K562 (cell line): Measurements from ENCODE around the gene ARHGEF40. TPM values are rescaled to one million over a fixed set of nuclear protein-coding genes. Genes with fewer than 3 reads are reported as not detected.
A peak's percentile ranks its signal among the peaks of the same experiment; 100 is the strongest.

Experiments
- ATAC-seq: fragments of 200-7000 bp; cut with Tn5 transposase; 3 replicates; pipeline ENCODE4 v1.9.1; 2020; ENCODE audit warnings: moderate library complexity
- BruUV-seq: library from RNA; stranded (reverse); fragments of 400-500 nt; replicated peaks from 2 replicates; lab custom pipeline; 2021; lab: Mats Ljungman, UMichigan
- CTCF ChIA-PET: fragments of 300-600 bp; formaldehyde crosslinking; extraction: SDS; loops from one replicate; lab custom pipeline; 2021; ENCODE audit warnings: low intra/inter-chr PET ratio; lab: Yijun Ruan, JAX
- POLR2A ChIA-PET: fragments of 300-600, 350-650 bp; sonication (Branson Sonifier 250); formaldehyde crosslinking; extraction: SDS; loops from one replicate; lab custom pipeline; 2021; ENCODE audit warnings: antibody characterized with exemption, inconsistent platforms; lab: Yijun Ruan, JAX
- DNase-seq, 4 experiments: peaks; one replicate each; pipeline versions ENCODE4 v3.0.0 to v3.0.0-alpha.2; 2011 to 2018; ENCODE audit warnings: low spot score in 3 of 4, mixed read lengths in 3 of 4; ENCODE audit errors: extremely low read depth in 1 of 4
- FAIRE-seq: peaks from 2 replicates; lab custom pipeline; 2011; peaks lifted over from hg19 to GRCh38; lab: Jason Lieb, UNC
- H2AFZ ChIP-seq: 2 replicates; pipeline ENCODE4 v1.6.0; 2011; ENCODE audit warnings: low read depth, low read length, control low read depth, inconsistent platforms
- H3K27ac ChIP-seq: fragments of 200-600 bp; 3 replicates; pipeline ENCODE4 v1.8.0; 2011; ENCODE audit warnings: low read depth, mild to moderate bottlenecking, control low read depth, inconsistent platforms, low read length, moderate library complexity, mixed read lengths; ENCODE audit errors: extremely low read depth
- H3K27me3 ChIP-seq, 2 experiments: fragments of 300-600 bp in 1 of 2; 2 replicates in 1 of 2; 3 replicates in 1 of 2; pipeline versions ENCODE4 v1.6.0 to v1.8.0; 2011; ENCODE audit warnings: inconsistent platforms in 2 of 2, low read length in 2 of 2, mild to moderate bottlenecking in 1 of 2, mixed read lengths in 1 of 2, moderate library complexity in 1 of 2; ENCODE audit not compliant: control insufficient read depth in 2 of 2, insufficient read depth in 2 of 2
- H3K36me3 ChIP-seq: fragments of 300-600 bp; 3 replicates; pipeline ENCODE4 v1.8.0; 2011; ENCODE audit warnings: mild to moderate bottlenecking, low read length, inconsistent platforms; ENCODE audit not compliant: control insufficient read depth, insufficient read depth
- H3K4me1 ChIP-seq, 2 experiments: fragments of 200-600 bp in 1 of 2; replicated peaks in 1 of 2; 2 replicates in 1 of 2; 3 replicates in 1 of 2; pipeline versions ENCODE4 v1.5.1 to v1.8.0; 2011; ENCODE audit warnings: inconsistent platforms in 2 of 2, low read length in 2 of 2, mild to moderate bottlenecking in 1 of 2, mixed read lengths in 1 of 2, moderate library complexity in 1 of 2; ENCODE audit not compliant: control insufficient read depth in 2 of 2, insufficient read depth in 2 of 2
- H3K4me2 ChIP-seq: 2 replicates; pipeline ENCODE4 v1.6.1; 2011; ENCODE audit warnings: low read length, control low read depth, inconsistent platforms, mixed read lengths; ENCODE audit not compliant: insufficient read depth
- H3K4me3 ChIP-seq: fragments of 200-600 bp; sonication (generic), shearing (Covaris generic); 2 replicates; pipeline ENCODE4 v1.5.1; 2016; ENCODE audit warnings: control low read depth, inconsistent platforms
- H3K79me2 ChIP-seq: fragments of 200-600 bp; 3 replicates; pipeline ENCODE4 v1.8.0; 2011; ENCODE audit warnings: low read length, inconsistent platforms; ENCODE audit not compliant: control insufficient read depth, insufficient read depth
- H3K9ac ChIP-seq, 2 experiments: 2 replicates each; pipeline versions ENCODE4 v1.6.0 to v1.6.1; 2011; ENCODE audit warnings: low read depth in 2 of 2, low read length in 2 of 2, control low read depth in 1 of 2, inconsistent platforms in 1 of 2, mild to moderate bottlenecking in 1 of 2, mixed read lengths in 1 of 2; ENCODE audit not compliant: insufficient read depth in 1 of 2
- H3K9me1 ChIP-seq: one replicate; pipeline ENCODE4 v1.6.0; 2011; ENCODE audit warnings: inconsistent platforms, mild to moderate bottlenecking, low read length, moderate library complexity; ENCODE audit not compliant: control insufficient read depth, insufficient read depth
- H3K9me3 ChIP-seq: replicated peaks from 2 replicates; pipeline ENCODE4 v1.5.1; 2011; ENCODE audit warnings: low read depth, low read length, inconsistent platforms; ENCODE audit not compliant: control insufficient read depth, insufficient read depth
- H4K20me1 ChIP-seq: replicated peaks from 2 replicates; pipeline ENCODE4 v1.6.1; 2011; ENCODE audit warnings: low read length, inconsistent platforms, mixed read lengths; ENCODE audit not compliant: control insufficient read depth, insufficient read depth
- ARID3A ChIP-seq: IDR thresholded peaks from 2 replicates; pipeline ENCODE4 v1.6.1; 2012; ENCODE audit warnings: low read depth, low read length, improper control_type of control experiment, borderline replicate concordance
- CTCF ChIP-seq, 3 experiments: IDR thresholded peaks in 2 of 3; conservative IDR thresholded peaks in 1 of 3; 2 replicates each; pipeline ENCODE4 v1.5.1; 2011 to 2012; ENCODE audit warnings: low read length in 3 of 3, mild to moderate bottlenecking in 3 of 3, control low read depth in 2 of 3, improper control_type of control experiment in 1 of 3, inconsistent platforms in 1 of 3, low read depth in 1 of 3, mixed read lengths in 1 of 3, moderate library complexity in 1 of 3; ENCODE audit not compliant: insufficient read depth in 2 of 3
- DACH1 ChIP-seq: fragments of 450-650 bp; IDR thresholded peaks from 2 replicates; pipeline ENCODE4 v1.6.1; 2018; ENCODE audit not compliant: partially characterized antibody
- NCOR1 ChIP-seq: fragments of 450-650 bp; IDR thresholded peaks from 2 replicates; pipeline ENCODE4 v1.6.1; 2016; ENCODE audit warnings: mild to moderate bottlenecking, moderate library complexity
- NR4A1 ChIP-seq, 2 experiments: fragments of 250-450 bp in 1 of 2; fragments of 450-650 bp in 1 of 2; sonication (Bioruptor Pico) in 1 of 2; IDR thresholded peaks; 2 replicates each; pipeline versions ENCODE4 v1.4.0 to v1.6.1; 2016 to 2020; ENCODE audit warnings: mild to moderate bottlenecking in 2 of 2, missing compliant biosample characterization in 1 of 2, missing genetic modification characterization in 1 of 2, moderate library complexity in 1 of 2
- PRPF4 ChIP-seq: fragments of 200-400 bp; formaldehyde crosslinking; IDR thresholded peaks from one replicate; pipeline ENCODE4 v1.6.1; 2017; ENCODE audit warnings: low read length, low read depth, mild to moderate bottlenecking; ENCODE audit not compliant: insufficient read depth, poor library complexity, severe bottlenecking
- RAD21 ChIP-seq, 2 experiments: fragments of 250-450 bp in 1 of 2; fragments of 450-650 bp in 1 of 2; sonication (Bioruptor Pico) in 1 of 2; formaldehyde crosslinking in 1 of 2; IDR thresholded peaks in 1 of 2; conservative IDR thresholded peaks in 1 of 2; 2 replicates each; pipeline versions ENCODE4 v1.4.0 to v1.8.0; 2020 to 2022; ENCODE audit warnings: mild to moderate bottlenecking in 2 of 2, moderate library complexity in 1 of 2
- RFX1 ChIP-seq: fragments of 450-650 bp; IDR thresholded peaks from 2 replicates; pipeline ENCODE4 v1.6.1; 2016; ENCODE audit warnings: mild to moderate bottlenecking, moderate library complexity
- RHOXF2B ChIP-seq: fragments of 250-450 bp; sonication (Bioruptor Pico); conservative IDR thresholded peaks from 2 replicates; pipeline ENCODE4 v1.5.1; 2021
- SIRT6 ChIP-seq: IDR thresholded peaks from one replicate; pipeline ENCODE4 v1.6.1; 2012; ENCODE audit warnings: low read depth, mild to moderate bottlenecking, control low read depth, inconsistent platforms, low read length, moderate library complexity
- SPI1 ChIP-seq: IDR thresholded peaks from 2 replicates; pipeline ENCODE4 v1.6.1; 2011; ENCODE audit warnings: low read depth, low read length, control low read depth, borderline replicate concordance
- SRSF3 ChIP-seq: fragments of 200-400 bp; formaldehyde crosslinking; IDR thresholded peaks from 2 replicates; pipeline ENCODE4 v1.6.1; 2016; ENCODE audit warnings: mild to moderate bottlenecking, low read length, moderate library complexity; ENCODE audit not compliant: insufficient read depth
- ZNF165 ChIP-seq: fragments of 250-450 bp; sonication (Bioruptor Pico); IDR thresholded peaks from 2 replicates; pipeline ENCODE4 v1.4.0; 2020; ENCODE audit warnings: borderline replicate concordance
- WGBS: fragments of 100-300 bp; shearing (Covaris generic); methylation state at CpG from one replicate; pipeline ENCODE4 v1.1.6; 2016; ENCODE audit warnings: low coverage, mixed read lengths; ENCODE audit not compliant: insufficient coverage; ENCODE audit errors: missing lambda C conversion rate; 5-methylcytosine and 5-hydroxymethylcytosine counted together
- in situ Hi-C: fragments of 300-500 bp; cut with MboI; formaldehyde crosslinking; loops from 4 replicates; pipeline ENCODE4 v1.15.0; 2018; ENCODE audit warnings: inconsistent platforms, mixed read lengths
- intact Hi-C: fragments of 100-400 bp; cut with micrococcal nuclease; formaldehyde crosslinking; loops from 2 replicates; pipeline ENCODE4 v1.14.2; 2022
- polyA plus RNA-seq, 8 experiments: library from polyadenylated mRNA; depleted of rRNA in 4 of 8; stranded (reverse) in 5 of 8; unstranded in 3 of 8; fragments of >200 nt; fragmentation: Nextera tagmentation in 2 of 8; fragmentation: Illumina TruSeq in 1 of 8; extraction: Ambion mirVana in 2 of 8; extraction: Trizol in 1 of 8; gene quantifications; 2 replicates each; pipeline versions ENCODE4 v1.2.1 to v1.2.3, GENCODE V29; 2011 to 2014; ENCODE audit warnings: inconsistent platforms in 1 of 8, missing spikeins in 1 of 8
- total RNA-seq, 7 experiments: library from RNA; depleted of rRNA in 6 of 7; stranded (reverse); fragments of >200 nt in 6 of 7; fragmentation: Illumina TruSeq in 2 of 7; extraction: Trizol in 2 of 7; gene quantifications; 2 replicates each; pipeline versions ENCODE4 v1.2.1 to v1.2.3, GENCODE V29; 2011 to 2021; ENCODE audit warnings: low replicate concordance in 1 of 7

ARHGEF40 gene
- total and polyA plus RNA-seq, 9 of the 15 experiments (the other 6 are each of a cell fraction or from before 2014, with no cell fraction given): 0.42 to 6.3 (median 3.8) TPM

- POLR2A ChIA-PET: no interaction called here
- CTCF ChIA-PET: no interaction called here
- Histone ChIP-seq H3K79me2 (no peaks in the 10 kb centered on the region), H3K27me3 (no peaks in the 10 kb centered on the region), H3K27ac (no peak overlapping the region), H3K4me1 (no peaks in the 10 kb centered on the region; a peak in 1 of 5 replicates), H3K4me3 (no peak overlapping the region), H3K36me3 (no peaks in the 10 kb centered on the region), H3K4me2 (no peak overlapping the region), H4K20me1 (no peaks in the 10 kb centered on the region), H3K9me1 (no peaks in the 10 kb centered on the region), H3K9ac (no peak overlapping the region), H2AFZ (no peak overlapping the region), H3K9me3 (no peaks in the 10 kb centered on the region)
- ATAC-seq: no peak
- FAIRE-seq: peak; percentile 40
- peak in 3 of 4 experiments; percentile 13 to 35 (median 20) for DNase-seq
- intact Hi-C loops (no loop called here), in situ Hi-C loops (no loop called here)
- BruUV-seq: no TSS peak
- 0% methylated on average over 1 of the region's 1 CpG for WGBS
- TF ChIP-seq NR4A1 (CRISPR knock-in tag; IDR thresholded peaks at IDR 0.05) (no peak), NR4A1 (tag; IDR thresholded peaks at IDR 0.05) (no peak), SPI1 (no peak), RHOXF2B (CRISPR knock-in tag) (no peak), RFX1 (no peak), NCOR1 (no peak), SIRT6 (no peak), DACH1 (peak; percentile 67), ZNF165 (no peak), RAD21 (CRISPR knock-in tag; conservative IDR thresholded peaks at IDR 0.05 in 1 of 2, IDR thresholded peaks at IDR 0.05 in 1 of 2) (peak in 1 of 2 experiments; percentile 61; a peak in 3 of 4 replicates), PRPF4 (no peak), SRSF3 (no peak), ARID3A (peak; percentile 42; the same call in 1 of the 2 replicates), CTCF (IDR thresholded peaks at IDR 0.05 in 2 of 3, conservative IDR thresholded peaks at IDR 0.05 in 1 of 3; ENCODE audit: insufficient read depth in 2 of 3, low read depth in 1 of 3, low read length in 3 of 3) (peak; percentile 33 to 56 (median 49); a peak in 4 of 6 replicates)
These were observed 65.9 kb downstream of the ARHGEF40 start for GRCh38 chr14:21136024-21136423.
